ENCODE measurements around the gene FBF1. TPM values are rescaled to one million over a fixed set of nuclear protein-coding genes. Genes with fewer than 3 reads are reported as not detected.

The FBF1 gene
- total and polyA plus RNA-seq, 2 of the 4 experiments (the other 2 are of a cell fraction) = 4.5 to 8.0 TPM

- peaks cover 4% of the 10 kb centered on the region for H3K4me1 ChIP-seq (ENCODE audit: control insufficient read depth, insufficient read depth, low read length)
- peak within 1 kb of the TSS; percentile 94; the same call in 1 of the 2 replicates for H3K23ac ChIP-seq (ENCODE audit: low read depth, low read length)
- H3K4ac ChIP-seq (ENCODE audit: low read depth, low read length) = peak within 1 kb of the TSS; percentile 84
- DNase-seq (peak; percentile 92), ATAC-seq (ENCODE audit: low read depth) (peak; percentile 96)
- H4K20me1 ChIP-seq (ENCODE audit: insufficient read depth, low read length) = no peaks in the 10 kb centered on the region
- peak within 1 kb of the TSS; percentile 95 for H2AFZ ChIP-seq (replicated peaks; ENCODE audit: low read length, poor library complexity)
- CTCF ChIA-PET = interaction anchor here (0.6 to 1.2 kb wide), 7 partner anchors 9 to 109 kb away, joined by 3 to 7 read pairs (median 4); partner anchors contain the start of gene CDK3
- H3K4me3 ChIP-seq (ENCODE audit: insufficient read depth, low read depth, low read length) = peak within 1 kb of the TSS; percentile 95
- H2AK9ac ChIP-seq (replicated peaks; ENCODE audit: low read depth, low read length, poor library complexity) = peak within 1 kb of the TSS; percentile 89
- H4K8ac ChIP-seq (ENCODE audit: low read depth in 2 of 2, low read length in 2 of 2) = peak within 1 kb of the TSS; percentile 68 to 98
- peak within 1 kb of the TSS; percentile 68 for H3K9ac ChIP-seq (ENCODE audit: low read depth, low read length)
- TF ChIP-seq FOS (IDR thresholded peaks at IDR 0.05; ENCODE audit: low read depth, low read length) = peak; percentile 20; the same call in 1 of the 2 replicates
- TF ChIP-seq BHLHE40 (IDR thresholded peaks at IDR 0.05; ENCODE audit: low read depth, low read length) = no peak
- TF ChIP-seq MAZ (IDR thresholded peaks at IDR 0.05; ENCODE audit: borderline replicate concordance, low read depth, low read length) = peak; percentile 74; the same call in 1 of the 2 replicates
- no peak; the same call in 1 of the 2 replicates for TF ChIP-seq USF2 (IDR thresholded peaks at IDR 0.05; ENCODE audit: low read depth, low read length)
- TF ChIP-seq CTCF (conservative IDR thresholded peaks at IDR 0.05; ENCODE audit: low read depth, low read length) = peak; percentile 95
- TF ChIP-seq CHD1 (IDR thresholded peaks at IDR 0.05; ENCODE audit: low read depth, low read length) = no peak
- TF ChIP-seq RCOR1 (IDR thresholded peaks at IDR 0.05; ENCODE audit: insufficient replicate concordance, low read length) = peak; percentile 70
- no peak for TF ChIP-seq RFX5 (IDR thresholded peaks at IDR 0.05; ENCODE audit: low read depth, low read length)
- TF ChIP-seq POLR2A (IDR thresholded peaks at IDR 0.05; ENCODE audit: low read depth, low read length) = peak; percentile 77
- peak; percentile 91 for TF ChIP-seq RAD21 (IDR thresholded peaks at IDR 0.05; ENCODE audit: low read length)
- no peak for TF ChIP-seq CEBPB (IDR thresholded peaks at IDR 0.05; ENCODE audit: low read depth, low read length)
- peak; percentile 82 for TF ChIP-seq SMC3 (IDR thresholded peaks at IDR 0.05; ENCODE audit: low read depth, low read length)
- no peak for TF ChIP-seq NFE2L2 (IDR thresholded peaks at IDR 0.05; ENCODE audit: low read depth, low read length)
- peak; percentile 53; the same call in 1 of the 2 replicates for TF ChIP-seq MXI1 (IDR thresholded peaks at IDR 0.05; ENCODE audit: borderline replicate concordance, low read depth, low read length)
- TF ChIP-seq MAFK (IDR thresholded peaks at IDR 0.05; ENCODE audit: low read depth, low read length) = no peak
- 0 out of 2 replicates have a peak, but pooled peaks cover 6% of the 10 kb centered on the region for H3K9me1 ChIP-seq (ENCODE audit: insufficient read depth, low read length)
- dilution Hi-C loops (cut with HindIII; ENCODE audit: low sequenced_read_pairs, unreplicated experiment) (no loop called here), intact Hi-C loops (cut with micrococcal nuclease) (loop anchor here (1.0 to 10.0 kb wide), 4 partner anchors 37 to 170 kb away; partner anchors contain the start of genes ACOX1, FBF1, GALR2 and SRP68), in situ Hi-C loops (cut with MboI; ENCODE audit: low sequenced_read_pairs) (loop anchor here (10.0 kb wide), 1 partner anchor 380 kb away; no protein-coding TSS in a partner anchor)
- H3K27ac ChIP-seq (ENCODE audit: insufficient read depth, low read length) = peak within 1 kb of the TSS; percentile 74
- H2BK15ac ChIP-seq (ENCODE audit: low read depth, low read length) = peak within 1 kb of the TSS; percentile 35; the same call in 1 of the 3 replicates
- WGBS, 2 experiments (ENCODE audit: extremely low coverage in 2 of 2, insufficient read length in 1 of 2) = 2% methylated on average over 30 of the region's 69 CpGs; no CpG with 5 or more reads in 1 of the 2 experiments
- peak within 1 kb of the TSS; percentile 82 for H4K5ac ChIP-seq (ENCODE audit: low read depth, low read length)
- POLR2A ChIA-PET (ENCODE audit: unreplicated experiment) = interaction anchor here (0.7 kb wide), 1 partner anchor 92 kb away, joined by 20 read pairs; no protein-coding TSS in a partner anchor
- H3K9me3 ChIP-seq (ENCODE audit: control insufficient read depth, insufficient read depth, low read length) = no peaks in the 10 kb centered on the region
- H3K4me2 ChIP-seq (ENCODE audit: low read depth, low read length) = peak within 1 kb of the TSS; percentile 97
- H3K14ac ChIP-seq (replicated peaks; ENCODE audit: low read depth, low read length) = peak within 1 kb of the TSS; percentile 82
- H2AK5ac ChIP-seq (ENCODE audit: low read depth, low read length) = peak within 1 kb of the TSS; percentile 95
- peak within 1 kb of the TSS; percentile 68 for H2BK5ac ChIP-seq (ENCODE audit: low read depth, low read length, poor library complexity, severe bottlenecking)
- peaks cover 10 to 25% of the 10 kb centered on the region in 2 experiments for H3K79me1 ChIP-seq (ENCODE audit: low read depth in 1 of 2, low read length in 2 of 2)
- H3K36me3 ChIP-seq (ENCODE audit: control insufficient read depth, insufficient read depth, low read length) = peaks cover 17% of the 10 kb centered on the region
- H2BK120ac ChIP-seq (ENCODE audit: low read depth, low read length) = peak within 1 kb of the TSS; percentile 61; the same call in 1 of the 2 replicates
- BruUV-seq (replicated peaks) = no TSS peak
- H3K27me3 ChIP-seq (ENCODE audit: control insufficient read depth, insufficient read depth, low read length) = no peaks in the 10 kb centered on the region
- H2BK20ac ChIP-seq (ENCODE audit: low read depth, low read length) = no peak within 1 kb of the TSS
- peak within 1 kb of the TSS; percentile 35 for H3K18ac ChIP-seq (ENCODE audit: low read depth, low read length)
- H3K56ac ChIP-seq (ENCODE audit: extremely low read depth, insufficient read depth, low read length) = peak within 1 kb of the TSS; percentile 54; the same call in 1 of the 2 replicates
- peak within 1 kb of the TSS; percentile 70; the same call in 1 of the 2 replicates for H4K91ac ChIP-seq (ENCODE audit: insufficient read depth, low read depth, low read length)
Measured at GRCh38 chr17:75904749-75905521, 35.9 kb downstream of the FBF1 start, which contains the start of gene MRPL38. TSS of gene MRPL38 (minus strand) at chr17:75904884. CDS start at chr17:75904875, 9 bp downstream.
